ENCODE measurements around the gene PWWP2B. TPM values are rescaled to one million over a fixed set of nuclear protein-coding genes. Genes with fewer than 3 reads are reported as not detected.

The PWWP2B gene
- total and polyA plus RNA-seq, 2 of the 8 experiments (the other 6 are each of a cell fraction or from before 2014, with no cell fraction given) = 5.3 to 10.8 TPM

DNA sequence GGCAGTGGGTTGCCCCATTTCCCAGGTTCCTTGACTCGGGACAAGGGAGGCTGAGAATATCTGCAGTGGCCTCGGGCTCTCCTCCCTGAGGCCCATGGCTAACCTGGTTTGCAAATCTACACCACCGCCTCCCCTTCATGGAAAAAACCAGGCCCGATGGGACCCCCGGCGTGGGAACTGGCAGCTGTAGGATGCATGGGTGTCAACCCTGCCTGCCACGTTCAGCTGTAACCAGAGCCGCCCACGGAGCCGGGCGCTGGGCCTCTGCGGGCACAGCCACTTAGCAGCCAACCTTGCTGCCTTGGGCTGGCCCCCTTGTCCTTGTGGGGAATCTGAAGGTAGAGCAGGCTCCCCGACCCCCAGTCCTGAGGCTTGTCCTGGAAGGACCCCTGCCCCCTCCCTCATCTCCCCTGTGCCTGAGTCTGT is 1.6 kb downstream of the PWWP2B start:
- H2BK5ac ChIP-seq (ENCODE audit: low read depth, low read length) = no peak overlapping the region
- no peak overlapping the region for H2BK12ac ChIP-seq (ENCODE audit: low read depth, low read length)
- H3K4me1 ChIP-seq (replicated peaks in 1 of 4; ENCODE audit: control insufficient read depth in 3 of 4, insufficient read depth in 4 of 4, low read length in 3 of 4) = peaks cover 0 to 30% (median 16%) of the 10 kb centered on the region in 4 experiments; a peak in 6 of 7 replicates
- H4K8ac ChIP-seq (ENCODE audit: extremely low read depth, insufficient read depth, low read length) = no peak overlapping the region; the same call in 1 of the 2 replicates
- H2BK15ac ChIP-seq (ENCODE audit: low read length) = no peak overlapping the region
- H4K20me1 ChIP-seq (replicated peaks in 1 of 2; ENCODE audit: control insufficient read depth in 1 of 2, insufficient read depth in 2 of 2, low read length in 2 of 2) = no peaks in the 10 kb centered on the region
- no peak overlapping the region for H3K9ac ChIP-seq (replicated peaks in 1 of 4; ENCODE audit: extremely low read depth in 1 of 4, low read depth in 3 of 4, low read length in 3 of 4)
- WGBS, 2 experiments (ENCODE audit: extremely low coverage in 1 of 2, insufficient coverage in 1 of 2, insufficient read length in 1 of 2, insufficient replicate concordance in 2 of 2, low coverage in 1 of 2, low lambda C conversion rate in 2 of 2, missing lambda C conversion rate in 1 of 2) = 95% methylated on average over 5 of the region's 13 CpGs; no CpG with 5 or more reads in 1 of the 2 experiments
- H3K9me3 ChIP-seq (ENCODE audit: insufficient read depth in 2 of 2, low read depth in 1 of 2, low read length in 1 of 2) = no peaks in the 10 kb centered on the region
- H3K36me3 ChIP-seq (ENCODE audit: control insufficient read depth in 2 of 4, insufficient read depth in 4 of 4, low read length in 3 of 4) = no peaks in the 10 kb centered on the region
- DNase-seq (ENCODE audit: low read depth in 1 of 2, low spot score in 2 of 2) = no peak
- CTCF ChIA-PET (ENCODE audit: partially characterized antibody) = interaction anchor here (0.6 to 1.6 kb wide), 8 partner anchors 7 to 236 kb away, joined by 3 to 7 read pairs (median 4); no protein-coding TSS in a partner anchor
- H3K27ac ChIP-seq (ENCODE audit: low read depth, low read length) = no peak overlapping the region
- no peak overlapping the region for H3K56ac ChIP-seq (replicated peaks; ENCODE audit: insufficient read length, low read depth, low read length)
- H2BK20ac ChIP-seq (ENCODE audit: low read length) = no peak overlapping the region
- no peak overlapping the region for H3K4me3 ChIP-seq (ENCODE audit: extremely low read depth in 1 of 4, insufficient read depth in 2 of 4, low read depth in 3 of 4, low read length in 4 of 4)
- peak overlapping the region in 1 of 2 experiments; percentile 70; a peak in 1 of 4 replicates for H3K4me2 ChIP-seq (ENCODE audit: insufficient read depth in 1 of 2, low read depth in 2 of 2, low read length in 2 of 2)
- POLR2A ChIA-PET (ENCODE audit: partially characterized antibody) = interaction anchor here (1.0 to 2.4 kb wide), 2 partner anchors 8 to 12 kb away, joined by 5 to 21 read pairs; no protein-coding TSS in a partner anchor
- no peak overlapping the region for H2AK5ac ChIP-seq (ENCODE audit: low read depth, low read length)
- no peak overlapping the region for H2AFZ ChIP-seq (ENCODE audit: low read length)
- FAIRE-seq = no peak
- peaks cover 3% of the 10 kb centered on the region for H3K23me2 ChIP-seq (ENCODE audit: low read depth, low read length)
- H3K14ac ChIP-seq (ENCODE audit: insufficient read length) = no peak overlapping the region
- no peak overlapping the region for H4K91ac ChIP-seq (replicated peaks; ENCODE audit: insufficient read length, low read length)
- H3K79me2 ChIP-seq (ENCODE audit: control insufficient read depth in 1 of 2, insufficient read depth in 2 of 2, low read length in 2 of 2) = no peaks in the 10 kb centered on the region
- H3K4ac ChIP-seq (replicated peaks; ENCODE audit: insufficient read length, low read depth, low read length) = no peak overlapping the region
- H2BK120ac ChIP-seq (replicated peaks; ENCODE audit: low read depth, low read length) = no peak overlapping the region
- H3K27me3 ChIP-seq (replicated peaks in 1 of 4; ENCODE audit: control insufficient read depth in 3 of 4, extremely low read depth in 1 of 4, insufficient read depth in 3 of 4, low read length in 3 of 4) = peaks cover 0 to 10% (median 2%) of the 10 kb centered on the region in 4 experiments; a peak in 4 of 7 replicates
- H4K5ac ChIP-seq (ENCODE audit: insufficient read length, low read depth, low read length) = no peak overlapping the region
- H3K23ac ChIP-seq (ENCODE audit: insufficient read length) = no peak overlapping the region
- H3K79me1 ChIP-seq (ENCODE audit: low read depth, low read length) = no peaks in the 10 kb centered on the region; the same call in 1 of the 2 replicates
- H3K18ac ChIP-seq (ENCODE audit: extremely low read depth, low read length) = no peak overlapping the region
- TF ChIP-seq SP1 (IDR thresholded peaks at IDR 0.05; ENCODE audit: low read depth, low read length) = no peak
- TF ChIP-seq CREB1 (IDR thresholded peaks at IDR 0.05) = no peak
- TF ChIP-seq SAP30 (IDR thresholded peaks at IDR 0.05; ENCODE audit: insufficient read depth, insufficient replicate concordance, low read length) = no peak
- no peak for TF ChIP-seq CEBPB (IDR thresholded peaks at IDR 0.05; ENCODE audit: low read depth, low read length)
- no peak for TF ChIP-seq TAF7 (optimal IDR thresholded peaks at IDR 0.05; ENCODE audit: borderline replicate concordance, low read depth, low read length)
- no peak for TF ChIP-seq EP300 (IDR thresholded peaks at IDR 0.05; ENCODE audit: borderline replicate concordance in 1 of 2, low read depth in 2 of 2, low read length in 2 of 2)
- TF ChIP-seq JUN (IDR thresholded peaks at IDR 0.05; ENCODE audit: low read depth, low read length) = no peak
- no peak for TF ChIP-seq PHF8 (conservative IDR thresholded peaks at IDR 0.05; ENCODE audit: low read depth, low read length)
- no peak for TF ChIP-seq FOSL1 (IDR thresholded peaks at IDR 0.05; ENCODE audit: insufficient read depth, low read depth, low read length)
- TF ChIP-seq RFX5 (IDR thresholded peaks at IDR 0.05; ENCODE audit: borderline replicate concordance, low read depth, low read length) = no peak
- TF ChIP-seq, protein P1, sequence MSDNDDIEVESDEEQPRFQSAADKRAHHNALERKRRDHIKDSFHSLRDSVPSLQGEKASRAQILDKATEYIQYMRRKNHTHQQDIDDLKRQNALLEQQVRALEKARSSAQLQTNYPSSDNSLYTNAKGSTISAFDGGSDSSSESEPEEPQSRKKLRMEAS (IDR thresholded peaks at IDR 0.05) = no peak
- TF ChIP-seq TCF12 (IDR thresholded peaks at IDR 0.05; ENCODE audit: low read depth, low read length) = no peak

Measured in H1 (cell line).